ENCODE data around the gene SH3RF1. TPM values are rescaled to one million over a fixed set of nuclear protein-coding genes. Genes with fewer than 3 reads are reported as not detected.

The SH3RF1 gene
- total and polyA plus RNA-seq, 10 of the 15 experiments (the other 5 are each of a cell fraction or from before 2014, with no cell fraction given) = 4.5 to 22.5 (median 10.4) TPM

- BruUV-seq (replicated peaks) = no TSS peak
- ChIA-PET POLR2A (interaction anchor here (1.3 to 4.0 kb wide), 2 partner anchors 11 to 171 kb away, joined by 3 to 21 read pairs; no protein-coding TSS in a partner anchor), RAD21 (ENCODE audit: unreplicated experiment) (interaction anchor here (0.6 to 6.0 kb wide), 7 partner anchors 11 to 271 kb away, joined by 3 to 64 read pairs (median 3); no protein-coding TSS in a partner anchor), SMC1A (ENCODE audit: uncharacterized antibody, unreplicated experiment) (interaction anchor here (0.7 to 6.6 kb wide), 12 partner anchors 12 to 344 kb away, joined by 3 to 102 read pairs (median 6); no protein-coding TSS in a partner anchor), CTCF (interaction anchor here (0.8 to 4.7 kb wide), 4 partner anchors 9 to 77 kb away, joined by 3 to 37 read pairs (median 4); no protein-coding TSS in a partner anchor)
- Histone ChIP-seq H3K4me1 (ENCODE audit: control insufficient read depth, insufficient read depth, low read length) (peaks cover 3% of the 10 kb centered on the region), H3K9me3 (replicated peaks; ENCODE audit: control insufficient read depth, insufficient read depth, low read length) (no peaks in the 10 kb centered on the region; the same call in 2 of the 3 replicates), H2AFZ (ENCODE audit: control insufficient read depth, low read depth, low read length) (no peak overlapping the region), H4K20me1 (ENCODE audit: control insufficient read depth, insufficient read depth) (no peaks in the 10 kb centered on the region), H3K79me2 (ENCODE audit: control insufficient read depth, insufficient read depth, low read length) (peaks cover 79% of the 10 kb centered on the region), H3K4me2 (ENCODE audit: control insufficient read depth, insufficient read depth) (no peak overlapping the region; the same call in 1 of the 2 replicates), H3K27me3 (replicated peaks in 1 of 2; ENCODE audit: control insufficient read depth in 2 of 2, insufficient read depth in 2 of 2, low read length in 1 of 2) (no peaks in the 10 kb centered on the region), H3K36me3 (ENCODE audit: control insufficient read depth in 2 of 2, insufficient read depth in 2 of 2, low read length in 1 of 2) (peaks cover 3 to 11% of the 10 kb centered on the region in 2 experiments; a peak in 2 of 4 replicates), H3K9ac (ENCODE audit: control insufficient read depth, insufficient read depth, low read length) (no peak overlapping the region), H3K27ac (ENCODE audit: control insufficient read depth, insufficient read depth) (no peak overlapping the region), H3K4me3 (peak overlapping the region; percentile 60)
- TF ChIP-seq MEF2B (IDR thresholded peaks at IDR 0.05; ENCODE audit: partially characterized antibody, poor library complexity, severe bottlenecking) = no peak
- TF ChIP-seq PKNOX1 (IDR thresholded peaks at IDR 0.05) = no peak
- TF ChIP-seq SP1 (IDR thresholded peaks at IDR 0.05; ENCODE audit: low read depth, low read length) = no peak
- no peak for TF ChIP-seq CREB1 (IDR thresholded peaks at IDR 0.05; ENCODE audit: low read depth)
- no peak for TF ChIP-seq IKZF1 (conservative IDR thresholded peaks at IDR 0.05)
- TF ChIP-seq IKZF2 (IDR thresholded peaks at IDR 0.05) = no peak
- no peak for TF ChIP-seq NFYA (IDR thresholded peaks at IDR 0.05; ENCODE audit: borderline replicate concordance, low read depth, low read length)
- no peak for TF ChIP-seq REST (IDR thresholded peaks at IDR 0.05; ENCODE audit: low read depth, low read length)
- no peak for TF ChIP-seq NFXL1 (IDR thresholded peaks at IDR 0.05; ENCODE audit: borderline replicate concordance)
- DNase-seq (ENCODE audit: low read depth, low spot score) = no peak
- in situ Hi-C loops (cut with MboI) (no loop called here), intact Hi-C loops (cut with micrococcal nuclease; ENCODE audit: unreplicated experiment) (no loop called here)
- no peak for FAIRE-seq
- ATAC-seq = no peak
- 97% methylated on average over 3 of the region's 3 CpGs for WGBS (ENCODE audit: insufficient coverage, insufficient replicate concordance, low lambda C conversion rate, missing lambda C conversion rate)
Measured at GRCh38 chr4:169266661-169267060, 4.1 kb downstream of the SH3RF1 start.

All from GM12878 (cell line).